CD1c-positive myeloid dendritic cell (primary cell): Measurements from ENCODE around the gene PITPNB.
A peak's percentile ranks its signal among the peaks of the same experiment; 100 is the strongest.

ENCODE experiments used
- DNase-seq: peaks from one replicate; pipeline ENCODE4 v3.0.0-alpha.2; 2016; ENCODE audit errors: extremely low spot score

Gene PITPNB

GRCh38 chr22:27880778-27881394 is 38.2 kb downstream of the PITPNB start:
- DNase-seq, result peak; percentile 67

GRCh38 chr22:27879923-27880322 is 39.1 kb downstream of the PITPNB start:
- DNase-seq, result peak; percentile 45

- DNase-seq, result no peak
Measured at GRCh38 chr22:27878541-27878940, 40.5 kb downstream of the PITPNB start.

- DNase-seq, result peak; percentile 8
Measured at GRCh38 chr22:27877501-27877900, 41.6 kb downstream of the PITPNB start.

- no peak for DNase-seq
Measured at GRCh38 chr22:27876684-27877083, 42.4 kb downstream of the PITPNB start.

GRCh38 chr22:27875951-27876350 is 43.1 kb downstream of the PITPNB start:
- DNase-seq, result no peak

GRCh38 chr22:27874764-27875163 is 44.3 kb downstream of the PITPNB start:
- no peak for DNase-seq

- DNase-seq, result no peak
Measured at GRCh38 chr22:27874185-27874584, 44.9 kb downstream of the PITPNB start.

- DNase-seq, result no peak
Measured at GRCh38 chr22:27873472-27873871, 45.6 kb downstream of the PITPNB start.

- no peak for DNase-seq
Measured at GRCh38 chr22:27872488-27872887, 46.6 kb downstream of the PITPNB start.

GRCh38 chr22:27871306-27872014 is 47.6 kb downstream of the PITPNB start:
- DNase-seq, result no peak

GRCh38 chr22:27870234-27871191 is 48.5 kb downstream of the PITPNB start:
- no peak for DNase-seq

- no peak for DNase-seq
Measured at GRCh38 chr22:27868732-27869282, 50.2 kb downstream of the PITPNB start.

- DNase-seq, result no peak
Measured at GRCh38 chr22:27867953-27868731, 50.9 kb downstream of the PITPNB start.

GRCh38 chr22:27867085-27867952 is 51.7 kb downstream of the PITPNB start:
- no peak for DNase-seq

GRCh38 chr22:27866135-27867084 is 52.6 kb downstream of the PITPNB start:
- DNase-seq, result peak; percentile 29

- no peak for DNase-seq
Measured at GRCh38 chr22:27865496-27865895, 53.6 kb downstream of the PITPNB start.

GRCh38 chr22:27863556-27863955 is 55.5 kb downstream of the PITPNB start:
- no peak for DNase-seq

- DNase-seq, result no peak
Measured at GRCh38 chr22:27863001-27863400, 56.1 kb downstream of the PITPNB start.
